WTC11 (cell line): ENCODE data around the gene COL13A1. TPM values are rescaled to one million over a fixed set of nuclear protein-coding genes. Genes with fewer than 3 reads are reported as not detected.

ENCODE experiments used
- ATAC-seq: fragments of 200-7000 bp; cut with Tn5 transposase; 2 replicates; pipeline ENCODE4 v1.10.0; 2021; ENCODE audit warnings: mild to moderate bottlenecking, moderate library complexity
- CTCF ChIA-PET: fragments of 300-600 bp; sonication (Branson Sonifier 250); formaldehyde crosslinking; loops from one replicate; lab custom pipeline; 2021; ENCODE audit warnings: antibody characterized with exemption; lab: Charles Lee
- POLR2A ChIA-PET: fragments of 350-600 bp; sonication (Branson Sonifier 250); formaldehyde crosslinking; loops from one replicate; lab custom pipeline; 2021; ENCODE audit warnings: antibody characterized with exemption; lab: Charles Lee
- DNase-seq: peaks from one replicate; pipeline ENCODE4 v3.0.0; 2021; ENCODE audit warnings: low spot score
- H3K27ac Mint-ChIP-seq: 2 replicates; pipeline ENCODE4 v1.8.0; 2021; ENCODE audit warnings: mixed read lengths
- H3K27me3 Mint-ChIP-seq: 2 replicates; pipeline ENCODE4 v1.8.0; 2021; ENCODE audit warnings: low read depth, mild to moderate bottlenecking, moderate library complexity, mixed read lengths
- H3K36me3 Mint-ChIP-seq: 2 replicates; pipeline ENCODE4 v1.8.0; 2021; ENCODE audit warnings: mixed read lengths
- H3K4me1 Mint-ChIP-seq: 2 replicates; pipeline ENCODE4 v1.8.0; 2022; ENCODE audit warnings: mixed read lengths
- H3K4me3 Mint-ChIP-seq: 2 replicates; pipeline ENCODE4 v1.8.0; 2021; ENCODE audit warnings: mild to moderate bottlenecking, moderate library complexity, mixed read lengths
- H3K9me3 Mint-ChIP-seq: 2 replicates; pipeline ENCODE4 v1.8.0; 2021; ENCODE audit warnings: mixed read lengths
- ATF3 ChIP-seq: sonication (generic); formaldehyde crosslinking; conservative IDR thresholded peaks from 2 replicates; pipeline ENCODE4 v1.8.1; 2022; ENCODE audit warnings: mild to moderate bottlenecking, missing genetic modification reagents
- ATF6 ChIP-seq: sonication (generic); formaldehyde crosslinking; IDR thresholded peaks from 2 replicates; pipeline ENCODE4 v1.8.1; 2023; ENCODE audit warnings: mild to moderate bottlenecking, missing genetic modification reagents
- E2F4 ChIP-seq: sonication (generic); formaldehyde crosslinking; IDR thresholded peaks from 2 replicates; pipeline ENCODE4 v1.8.1; 2022; ENCODE audit warnings: low read depth, mild to moderate bottlenecking, moderate library complexity, missing genetic modification reagents, borderline replicate concordance
- EMX1 ChIP-seq: fragments of 250-450 bp; sonication (Bioruptor Pico); IDR thresholded peaks from 2 replicates; pipeline ENCODE4 v1.8.0; 2021; ENCODE audit warnings: mild to moderate bottlenecking
- GABPB1 ChIP-seq: sonication (generic); formaldehyde crosslinking; IDR thresholded peaks from 2 replicates; pipeline ENCODE4 v1.8.1; 2023; ENCODE audit warnings: mild to moderate bottlenecking, missing genetic modification reagents
- GRHL2 ChIP-seq: fragments of 250-450 bp; sonication (Bioruptor Pico); IDR thresholded peaks from 2 replicates; pipeline ENCODE4 v1.8.0; 2022; ENCODE audit warnings: mild to moderate bottlenecking, moderate library complexity; ENCODE audit not compliant: insufficient replicate concordance, severe bottlenecking
- NFYB ChIP-seq: sonication (generic); formaldehyde crosslinking; conservative IDR thresholded peaks from 2 replicates; pipeline ENCODE4 v1.8.0; 2022; ENCODE audit warnings: low read depth, missing genetic modification reagents
- RORB ChIP-seq: fragments of 250-450 bp; sonication (Bioruptor Pico); IDR thresholded peaks from 2 replicates; pipeline ENCODE4 v1.9.0; 2021; ENCODE audit warnings: mild to moderate bottlenecking
- SMAD3 ChIP-seq: sonication (generic); formaldehyde crosslinking; IDR thresholded peaks from 2 replicates; pipeline ENCODE4 v1.8.0; 2022; ENCODE audit warnings: missing genetic modification reagents, mild to moderate bottlenecking, borderline replicate concordance
- SMAD4 ChIP-seq: sonication (generic); formaldehyde crosslinking; IDR thresholded peaks from 2 replicates; pipeline ENCODE4 v1.8.0; 2022; ENCODE audit warnings: mild to moderate bottlenecking, missing genetic modification reagents
- SOX15 ChIP-seq: fragments of 250-450 bp; sonication (Bioruptor Pico); IDR thresholded peaks from 2 replicates; pipeline ENCODE4 v1.9.0; 2021; ENCODE audit warnings: mild to moderate bottlenecking
- TEAD4 ChIP-seq: sonication (generic); formaldehyde crosslinking; IDR thresholded peaks from 2 replicates; pipeline ENCODE4 v1.8.0; 2022; ENCODE audit warnings: mild to moderate bottlenecking, missing genetic modification reagents
- ZBTB21 ChIP-seq: sonication (generic); formaldehyde crosslinking; IDR thresholded peaks from 2 replicates; pipeline ENCODE4 v1.8.1; 2023; ENCODE audit warnings: mild to moderate bottlenecking, missing genetic modification reagents, borderline replicate concordance
- ZBTB43 ChIP-seq: sonication (generic); formaldehyde crosslinking; IDR thresholded peaks from 2 replicates; pipeline ENCODE4 v1.8.1; 2023; ENCODE audit warnings: mild to moderate bottlenecking, missing genetic modification reagents
- ZNF121 ChIP-seq: sonication (generic); formaldehyde crosslinking; IDR thresholded peaks from 2 replicates; pipeline ENCODE4 v1.8.0; 2023; ENCODE audit warnings: missing genetic modification reagents
- ZNF232 ChIP-seq: sonication (generic); formaldehyde crosslinking; IDR thresholded peaks from 2 replicates; pipeline ENCODE4 v1.8.0; 2022; ENCODE audit warnings: mild to moderate bottlenecking, missing genetic modification reagents
- ZNF263 ChIP-seq: sonication (generic); formaldehyde crosslinking; IDR thresholded peaks from 2 replicates; pipeline ENCODE4 v1.8.1; 2022; ENCODE audit warnings: low read depth, mild to moderate bottlenecking, moderate library complexity, missing genetic modification reagents
- ZNF416 ChIP-seq: fragments of 250-450 bp; sonication (Bioruptor Pico); IDR thresholded peaks from 2 replicates; pipeline ENCODE4 v1.9.0; 2021; ENCODE audit warnings: mild to moderate bottlenecking, inconsistent platforms
- ZNF512 ChIP-seq: sonication (generic); formaldehyde crosslinking; IDR thresholded peaks from 2 replicates; pipeline ENCODE4 v1.8.1; 2022; ENCODE audit warnings: missing genetic modification reagents, borderline replicate concordance
- ZNF671 ChIP-seq: fragments of 250-450 bp; sonication (Bioruptor Pico); IDR thresholded peaks from 2 replicates; pipeline ENCODE4 v1.8.0; 2021; ENCODE audit warnings: mild to moderate bottlenecking
- total RNA-seq: library from RNA; stranded (reverse); gene quantifications from 3 replicates; pipeline ENCODE4 v1.2.3, GENCODE V29; 2021

COL13A1 gene
- total RNA-seq, 1 experiment from 2014 or later = 7.1 TPM

GRCh38 chr10:69938541-69938991 lies 136.9 kb downstream of the COL13A1 start:
- Mint-ChIP-seq H3K4me3 (no peak overlapping the region), H3K36me3 (no peaks in the 10 kb centered on the region), H3K4me1 (no peaks in the 10 kb centered on the region), H3K9me3 (no peaks in the 10 kb centered on the region), H3K27me3 (no peaks in the 10 kb centered on the region; the same call in 1 of the 2 replicates), H3K27ac (no peak overlapping the region)
- CTCF ChIA-PET = interaction anchor here (0.9 to 2.4 kb wide), 3 partner anchors 20 to 24 kb away, joined by 3 to 20 read pairs (median 7); no protein-coding TSS in a partner anchor
- no peak for ATAC-seq
- TF ChIP-seq NFYB = no peak
- TF ChIP-seq ZNF671 (CRISPR knock-in tag) = no peak
- no peak for TF ChIP-seq E2F4
- no peak for TF ChIP-seq ATF6 (CRISPR knock-in tag)
- no peak for TF ChIP-seq ZBTB21
- no peak for TF ChIP-seq ZNF512 (CRISPR knock-in tag)
- TF ChIP-seq SMAD4 (CRISPR knock-in tag) = no peak
- no peak for DNase-seq
- POLR2A ChIA-PET = no interaction called here

- ATAC-seq (no peak), DNase-seq (no peak)
- Mint-ChIP-seq H3K4me1 (no peaks in the 10 kb centered on the region), H3K36me3 (no peaks in the 10 kb centered on the region), H3K27ac (no peak overlapping the region), H3K27me3 (no peaks in the 10 kb centered on the region; the same call in 1 of the 2 replicates)
- TF ChIP-seq ZNF121 (CRISPR knock-in tag) = no peak
- no peak for TF ChIP-seq GRHL2 (CRISPR knock-in tag)
- no peak for TF ChIP-seq TEAD4
- TF ChIP-seq ATF3 (CRISPR knock-in tag) = no peak
- no peak for TF ChIP-seq EMX1 (CRISPR knock-in tag)
- no peak for TF ChIP-seq GABPB1
- TF ChIP-seq ZNF263 = no peak
- TF ChIP-seq ZNF416 (CRISPR knock-in tag) = no peak
- no peak for TF ChIP-seq ZNF232
- TF ChIP-seq ZBTB43 = no peak
- TF ChIP-seq RORB = no peak
- TF ChIP-seq SOX15 (CRISPR knock-in tag) = no peak
- TF ChIP-seq E2F4 = no peak
- TF ChIP-seq SMAD3 = no peak
- TF ChIP-seq, all 79 proteins: peak for 0
- ChIA-PET CTCF (interaction anchor here (0.7 to 2.4 kb wide), 4 partner anchors 19 to 139 kb away, joined by 3 to 20 read pairs (median 5); no protein-coding TSS in a partner anchor), POLR2A (no interaction called here)
- H3K9me3 Mint-ChIP-seq = no peaks in the 10 kb centered on the region
- no peak overlapping the region for H3K4me3 Mint-ChIP-seq
These were observed 137.4 kb downstream of the COL13A1 start for GRCh38 chr10:69939061-69939460.
